ENCODE measurements around the gene PBX3. TPM values are rescaled to one million over a fixed set of nuclear protein-coding genes. Genes with fewer than 3 reads are reported as not detected.

Gene PBX3
- total RNA-seq, 1 donor from 2014 or later: 71.6 TPM

DNA sequence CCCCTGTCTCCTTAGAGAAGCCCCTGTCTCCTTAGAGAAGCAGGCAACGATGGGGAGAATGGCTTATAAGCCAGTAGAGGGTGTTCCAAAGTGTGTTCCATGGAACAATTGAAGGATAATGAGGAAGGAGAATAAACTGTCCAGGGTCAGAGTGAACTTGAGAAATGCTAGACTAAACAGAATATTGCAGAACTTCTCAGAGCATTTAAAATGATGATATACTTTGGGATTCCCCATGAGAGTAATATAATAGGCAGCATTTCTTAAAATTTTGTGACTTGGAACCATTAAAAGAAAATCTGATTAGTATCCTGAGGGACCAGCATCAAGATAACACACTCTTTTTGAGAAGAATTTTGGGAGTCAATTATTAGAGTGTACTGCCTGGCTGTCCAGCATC lies 116.8 kb downstream of the PBX3 start:
- H3K9me3 Mint-ChIP-seq: peaks cover 7% of the 10 kb centered on the region
- H3K27me3 Mint-ChIP-seq (ENCODE audit: low read depth): no peaks in the 10 kb centered on the region
- TF ChIP-seq, protein P1, sequence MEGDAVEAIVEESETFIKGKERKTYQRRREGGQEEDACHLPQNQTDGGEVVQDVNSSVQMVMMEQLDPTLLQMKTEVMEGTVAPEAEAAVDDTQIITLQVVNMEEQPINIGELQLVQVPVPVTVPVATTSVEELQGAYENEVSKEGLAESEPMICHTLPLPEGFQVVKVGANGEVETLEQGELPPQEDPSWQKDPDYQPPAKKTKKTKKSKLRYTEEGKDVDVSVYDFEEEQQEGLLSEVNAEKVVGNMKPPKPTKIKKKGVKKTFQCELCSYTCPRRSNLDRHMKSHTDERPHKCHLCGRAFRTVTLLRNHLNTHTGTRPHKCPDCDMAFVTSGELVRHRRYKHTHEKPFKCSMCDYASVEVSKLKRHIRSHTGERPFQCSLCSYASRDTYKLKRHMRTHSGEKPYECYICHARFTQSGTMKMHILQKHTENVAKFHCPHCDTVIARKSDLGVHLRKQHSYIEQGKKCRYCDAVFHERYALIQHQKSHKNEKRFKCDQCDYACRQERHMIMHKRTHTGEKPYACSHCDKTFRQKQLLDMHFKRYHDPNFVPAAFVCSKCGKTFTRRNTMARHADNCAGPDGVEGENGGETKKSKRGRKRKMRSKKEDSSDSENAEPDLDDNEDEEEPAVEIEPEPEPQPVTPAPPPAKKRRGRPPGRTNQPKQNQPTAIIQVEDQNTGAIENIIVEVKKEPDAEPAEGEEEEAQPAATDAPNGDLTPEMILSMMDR (conservative IDR thresholded peaks at IDR 0.05): no peak
- H3K4me1 Mint-ChIP-seq: no peaks in the 10 kb centered on the region
- H3K27ac Mint-ChIP-seq (ENCODE audit: unreplicated experiment): no peak overlapping the region
- H3K4me3 Mint-ChIP-seq: no peak overlapping the region
- DNase-seq (ENCODE audit: low read depth, low spot score): no peak
- H3K36me3 Mint-ChIP-seq (ENCODE audit: low read depth): peaks cover 12% of the 10 kb centered on the region

DNA sequence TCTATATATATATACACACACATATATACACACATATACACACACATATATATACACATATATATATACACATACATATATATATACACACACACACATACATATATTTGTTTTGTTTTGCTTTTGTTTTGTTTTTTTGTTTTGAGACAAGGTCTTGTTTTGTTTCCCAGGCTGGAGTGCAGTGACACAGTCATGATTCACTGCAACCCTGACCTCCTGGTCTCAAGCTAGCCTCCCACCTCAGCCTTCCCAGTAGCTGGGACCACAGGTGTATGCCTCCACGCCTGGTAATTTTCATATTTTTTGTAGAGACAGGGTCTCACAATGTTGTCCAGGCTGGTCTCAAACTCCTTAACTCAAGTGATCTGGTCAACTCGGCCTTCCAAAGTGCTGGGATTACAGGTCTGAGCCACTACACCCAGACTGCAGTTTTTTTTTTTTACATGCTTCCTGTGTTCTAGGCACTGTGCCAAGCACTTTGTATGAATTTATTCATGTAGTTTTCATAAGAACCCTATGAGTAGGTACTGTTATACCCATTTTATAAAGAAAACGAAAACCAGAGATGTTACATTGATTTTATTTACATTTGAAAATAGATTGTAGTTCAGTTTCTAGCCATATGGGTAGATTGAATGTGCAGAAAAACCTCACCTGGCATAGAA lies 120.7 kb downstream of the PBX3 start:
- Mint-ChIP-seq H3K9me3 (no peaks in the 10 kb centered on the region), H3K27me3 (ENCODE audit: low read depth) (no peaks in the 10 kb centered on the region), H3K4me3 (no peak overlapping the region), H3K36me3 (ENCODE audit: low read depth) (no peaks in the 10 kb centered on the region), H3K4me1 (no peaks in the 10 kb centered on the region), H3K27ac (ENCODE audit: unreplicated experiment) (no peak overlapping the region)
- no peak for DNase-seq (ENCODE audit: low read depth, low spot score)
- TF ChIP-seq, protein P1 (conservative IDR thresholded peaks at IDR 0.05): no peak

DNA sequence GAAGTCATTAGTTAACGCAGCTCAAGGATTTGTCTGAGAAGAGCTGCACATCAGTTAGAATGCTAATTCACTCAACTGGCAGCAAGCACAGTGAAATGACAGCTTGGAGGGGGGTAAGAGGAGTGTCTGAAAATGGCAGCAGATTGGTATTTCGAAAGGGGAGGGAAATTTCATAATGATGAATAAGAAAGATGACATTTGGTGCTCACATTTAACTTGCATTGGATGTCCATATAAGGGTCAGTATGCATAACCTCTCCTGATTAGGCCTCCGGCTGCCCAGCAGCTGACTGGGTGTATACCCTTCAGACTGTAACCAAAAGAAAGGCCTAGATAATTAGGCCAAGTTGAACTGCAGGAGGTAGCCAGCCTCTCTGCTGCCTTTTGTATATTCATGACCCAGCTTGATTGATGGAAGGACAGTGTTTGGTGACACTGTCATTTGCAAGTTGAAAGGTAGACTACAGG lies 131.0 kb downstream of the PBX3 start:
- Mint-ChIP-seq H3K27ac (ENCODE audit: unreplicated experiment) (no peak overlapping the region), H3K4me3 (no peak overlapping the region), H3K4me1 (peaks cover 18% of the 10 kb centered on the region), H3K36me3 (ENCODE audit: low read depth) (no peaks in the 10 kb centered on the region), H3K9me3 (no peaks in the 10 kb centered on the region), H3K27me3 (ENCODE audit: low read depth) (no peaks in the 10 kb centered on the region)
- DNase-seq (ENCODE audit: low read depth, low spot score): no peak
- TF ChIP-seq, protein P1 (conservative IDR thresholded peaks at IDR 0.05): no peak

DNA sequence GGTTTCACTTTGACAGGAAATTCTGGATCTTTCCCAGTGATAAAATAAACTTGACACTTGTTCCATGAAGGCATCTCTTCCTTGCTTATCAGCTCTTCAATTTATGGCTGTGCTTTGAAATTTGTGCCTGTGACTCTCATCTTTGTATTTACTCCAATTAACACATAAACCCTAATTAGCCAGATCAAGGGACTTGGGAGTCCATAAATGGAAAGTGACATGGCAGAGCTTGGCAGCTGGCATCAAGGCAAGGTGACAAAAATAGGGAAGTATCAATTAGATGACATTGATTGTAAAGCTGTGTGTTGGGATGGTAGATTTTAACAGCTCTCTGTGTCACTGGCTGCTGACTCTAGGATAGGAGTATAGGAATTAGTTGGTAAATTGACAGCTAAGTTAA lies 133.9 kb downstream of the PBX3 start:
- Mint-ChIP-seq H3K4me3 (no peak overlapping the region), H3K27me3 (ENCODE audit: low read depth) (no peaks in the 10 kb centered on the region), H3K27ac (ENCODE audit: unreplicated experiment) (no peak overlapping the region), H3K9me3 (no peaks in the 10 kb centered on the region), H3K4me1 (peaks cover 29% of the 10 kb centered on the region), H3K36me3 (ENCODE audit: low read depth) (no peaks in the 10 kb centered on the region)
- DNase-seq (ENCODE audit: low read depth, low spot score): no peak
- TF ChIP-seq, protein P1 (conservative IDR thresholded peaks at IDR 0.05): no peak

DNA sequence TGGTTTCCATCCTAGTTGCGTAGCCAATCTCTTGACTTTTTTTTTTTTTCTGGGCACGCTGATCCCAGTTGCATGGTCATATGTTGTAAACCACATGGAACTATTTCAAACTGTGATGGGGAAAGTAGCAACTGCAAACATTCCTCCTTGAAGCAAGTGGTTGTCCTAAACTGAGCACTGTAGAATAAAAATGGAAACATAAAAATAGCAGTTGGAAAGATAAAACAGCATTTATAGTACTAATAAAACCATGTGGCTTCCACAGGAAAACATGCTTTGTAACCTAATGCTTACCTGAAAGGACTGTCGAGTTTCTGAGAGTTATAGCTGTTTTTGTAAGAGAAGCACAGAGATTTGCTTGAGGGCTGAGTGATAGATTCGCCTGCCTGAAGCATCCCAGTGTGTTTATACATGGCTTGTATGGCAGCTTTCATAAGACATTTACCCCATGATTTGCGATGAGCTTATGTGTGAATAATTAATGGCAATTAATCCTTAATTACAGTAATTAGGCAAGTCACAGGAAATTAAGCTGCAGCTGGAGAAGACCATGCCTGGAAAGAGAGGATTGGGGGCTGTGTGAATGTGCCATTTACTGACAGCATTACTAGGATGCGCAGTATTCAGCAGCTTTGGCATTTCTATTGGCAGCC lies 136.5 kb downstream of the PBX3 start:
- Mint-ChIP-seq H3K27ac (ENCODE audit: unreplicated experiment) (no peak overlapping the region), H3K4me1 (peaks cover 37% of the 10 kb centered on the region), H3K27me3 (ENCODE audit: low read depth) (no peaks in the 10 kb centered on the region), H3K9me3 (no peaks in the 10 kb centered on the region), H3K36me3 (ENCODE audit: low read depth) (no peaks in the 10 kb centered on the region), H3K4me3 (no peak overlapping the region)
- DNase-seq (ENCODE audit: low read depth, low spot score): no peak
- TF ChIP-seq, protein P1 (conservative IDR thresholded peaks at IDR 0.05): no peak
